SK-N-SH treated with all-trans-retinoic acid at 6 μM for 48 hours (cell line): Measurements from ENCODE around the gene DPT.

Experiments
- ATAC-seq: fragments of 200-7000 bp; cut with Tn5 transposase; 3 replicates; pipeline ENCODE4 v1.9.1; 2020; ENCODE audit warnings: mild to moderate bottlenecking, moderate library complexity
- ARNTL ChIP-seq: fragments of 450-650 bp; formaldehyde crosslinking; IDR thresholded peaks from 2 replicates; pipeline ENCODE4 v1.5.0; 2020; ENCODE audit warnings: low read depth, mild to moderate bottlenecking, moderate library complexity, borderline replicate concordance
- BACH2 ChIP-seq: fragments of 250-450 bp; sonication (Bioruptor Pico); IDR thresholded peaks from 2 replicates; pipeline ENCODE4 v1.9.0; 2021; ENCODE audit warnings: mild to moderate bottlenecking, borderline replicate concordance
- CSDC2 ChIP-seq: fragments of 250-450 bp; sonication (Bioruptor Pico); IDR thresholded peaks from 2 replicates; pipeline ENCODE4 v1.5.0; 2020; ENCODE audit warnings: mild to moderate bottlenecking, moderate library complexity
- ESRRG ChIP-seq: fragments of 250-450 bp; sonication (Bioruptor Pico); IDR thresholded peaks from 2 replicates; pipeline ENCODE4 v1.6.1; 2021; ENCODE audit warnings: mild to moderate bottlenecking
- GLIS3 ChIP-seq: fragments of 250-450 bp; sonication (Bioruptor Pico); IDR thresholded peaks from 2 replicates; pipeline ENCODE4 v1.5.0; 2020; ENCODE audit warnings: mild to moderate bottlenecking, moderate library complexity
- OSR1 ChIP-seq: fragments of 250-450 bp; sonication (Bioruptor Pico); IDR thresholded peaks from 2 replicates; pipeline ENCODE4 v1.8.0; 2022; ENCODE audit warnings: moderate library complexity, mild to moderate bottlenecking, inconsistent platforms
- PPARA ChIP-seq: fragments of 250-450 bp; sonication (Bioruptor Pico); IDR thresholded peaks from 2 replicates; pipeline ENCODE4 v1.5.0; 2020; ENCODE audit warnings: mild to moderate bottlenecking, borderline replicate concordance
- RARB ChIP-seq: fragments of 250-450 bp; sonication (Bioruptor Pico); IDR thresholded peaks from 2 replicates; pipeline ENCODE4 v1.8.0; 2021; ENCODE audit warnings: mild to moderate bottlenecking, moderate library complexity
- SNAI2 ChIP-seq: fragments of 250-450 bp; sonication (Bioruptor Pico); IDR thresholded peaks from 2 replicates; pipeline ENCODE4 v1.5.0; 2020; ENCODE audit warnings: mild to moderate bottlenecking, moderate library complexity
- TCF4 ChIP-seq: fragments of 250-450 bp; sonication (Bioruptor Pico); IDR thresholded peaks from 2 replicates; pipeline ENCODE4 v1.8.0; 2021; ENCODE audit warnings: mild to moderate bottlenecking, moderate library complexity, borderline replicate concordance
- ZC3H10 ChIP-seq: fragments of 250-450 bp; sonication (Bioruptor Pico); IDR thresholded peaks from 2 replicates; pipeline ENCODE4 v1.5.1; 2021; ENCODE audit warnings: mild to moderate bottlenecking, moderate library complexity
- ZFP3 ChIP-seq: fragments of 250-450 bp; sonication (Bioruptor Pico); IDR thresholded peaks from 2 replicates; pipeline ENCODE4 v1.5.0; 2020; ENCODE audit warnings: mild to moderate bottlenecking, moderate library complexity
- ZFP30 ChIP-seq: fragments of 450-650 bp; formaldehyde crosslinking; IDR thresholded peaks from 2 replicates; pipeline ENCODE4 v1.5.0; 2022; ENCODE audit warnings: mild to moderate bottlenecking, moderate library complexity
- ZNF565 ChIP-seq: fragments of 450-650 bp; formaldehyde crosslinking; conservative IDR thresholded peaks from 2 replicates; pipeline ENCODE4 v1.5.0; 2020; ENCODE audit warnings: low read depth, mild to moderate bottlenecking, moderate library complexity
- ZNF70 ChIP-seq: fragments of 450-650 bp; formaldehyde crosslinking; IDR thresholded peaks from 2 replicates; pipeline ENCODE4 v1.5.0; 2020; ENCODE audit warnings: mild to moderate bottlenecking, moderate library complexity
- ZNF8 ChIP-seq: fragments of 450-650 bp; formaldehyde crosslinking; IDR thresholded peaks from 2 replicates; pipeline ENCODE4 v1.5.0; 2020; ENCODE audit warnings: mild to moderate bottlenecking, moderate library complexity
- TF ChIP-seq, protein P1 (sequence below): fragments of 250-450 bp; sonication (Bioruptor Pico); IDR thresholded peaks from 2 replicates; pipeline ENCODE4 v1.5.1; 2021; ENCODE audit warnings: mild to moderate bottlenecking, moderate library complexity
- TF ChIP-seq, protein P2 (sequence below): fragments of 250-450 bp; sonication (Bioruptor Pico); IDR thresholded peaks from 2 replicates; pipeline ENCODE4 v1.5.1; 2020; ENCODE audit warnings: low read depth, mild to moderate bottlenecking, moderate library complexity
- TF ChIP-seq, protein P3 (sequence below): fragments of 250-450 bp; sonication (Bioruptor Pico); IDR thresholded peaks from 2 replicates; pipeline ENCODE4 v1.8.0; 2020; ENCODE audit warnings: mild to moderate bottlenecking, moderate library complexity, borderline replicate concordance
- TF ChIP-seq, protein P4 (sequence below): fragments of 250-450 bp; sonication (Bioruptor Pico); IDR thresholded peaks from 2 replicates; pipeline ENCODE4 v1.5.0; 2020; ENCODE audit warnings: mild to moderate bottlenecking, moderate library complexity
- TF ChIP-seq, protein P5 (sequence below): fragments of 250-450 bp; sonication (Bioruptor Pico); IDR thresholded peaks from 2 replicates; pipeline ENCODE4 v1.8.0; 2021; ENCODE audit warnings: low read depth, mild to moderate bottlenecking, moderate library complexity, borderline replicate concordance

The DPT gene

DNA sequence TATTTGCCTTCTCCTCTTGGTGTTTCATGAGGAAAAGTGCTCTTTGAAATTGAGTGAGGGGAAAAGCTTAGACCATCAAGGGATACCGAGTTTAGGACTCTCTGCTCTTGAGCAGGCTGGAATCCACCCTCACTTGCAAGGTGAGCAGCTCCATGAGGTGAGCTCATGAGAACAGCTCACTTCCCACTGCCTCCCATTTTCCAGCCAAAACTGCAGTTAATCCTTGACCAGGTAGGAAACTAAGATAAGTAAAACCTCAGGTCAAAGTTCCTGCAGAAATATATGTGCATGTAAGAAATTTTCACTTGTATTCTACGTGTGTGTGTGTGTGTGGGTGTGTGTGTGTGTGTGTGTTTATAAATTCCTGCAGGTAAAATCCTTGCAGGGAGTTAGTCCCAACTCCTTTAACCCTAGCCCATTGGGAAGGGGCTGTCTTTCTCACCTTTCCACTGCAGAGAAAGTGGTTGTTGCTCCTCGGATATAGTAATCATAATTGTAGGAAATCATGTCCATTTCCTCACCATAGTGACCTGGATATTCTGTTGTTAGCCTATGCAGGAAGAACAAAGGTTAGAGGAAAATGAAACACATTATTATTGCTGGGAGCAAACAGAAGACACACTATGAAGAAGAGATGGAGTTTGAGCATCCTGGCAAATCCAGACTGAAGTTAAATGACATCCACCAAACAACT, 28.3 kb downstream of the DPT start:
- TF ChIP-seq BACH2 (CRISPR knock-in tag) (no peak), ZFP30 (CRISPR knock-in tag) (no peak), GLIS3 (no peak), ZFP3 (CRISPR knock-in tag) (no peak), CSDC2 (no peak), SNAI2 (CRISPR knock-in tag) (no peak), ZC3H10 (CRISPR knock-in tag) (no peak), ARNTL (CRISPR knock-in tag) (no peak), ZNF565 (no peak), ESRRG (CRISPR knock-in tag) (no peak), TCF4 (CRISPR knock-in tag) (no peak), RARB (CRISPR knock-in tag) (no peak), ZNF8 (CRISPR knock-in tag) (no peak), OSR1 (no peak), ZNF70 (no peak)
- TF ChIP-seq, protein P1, sequence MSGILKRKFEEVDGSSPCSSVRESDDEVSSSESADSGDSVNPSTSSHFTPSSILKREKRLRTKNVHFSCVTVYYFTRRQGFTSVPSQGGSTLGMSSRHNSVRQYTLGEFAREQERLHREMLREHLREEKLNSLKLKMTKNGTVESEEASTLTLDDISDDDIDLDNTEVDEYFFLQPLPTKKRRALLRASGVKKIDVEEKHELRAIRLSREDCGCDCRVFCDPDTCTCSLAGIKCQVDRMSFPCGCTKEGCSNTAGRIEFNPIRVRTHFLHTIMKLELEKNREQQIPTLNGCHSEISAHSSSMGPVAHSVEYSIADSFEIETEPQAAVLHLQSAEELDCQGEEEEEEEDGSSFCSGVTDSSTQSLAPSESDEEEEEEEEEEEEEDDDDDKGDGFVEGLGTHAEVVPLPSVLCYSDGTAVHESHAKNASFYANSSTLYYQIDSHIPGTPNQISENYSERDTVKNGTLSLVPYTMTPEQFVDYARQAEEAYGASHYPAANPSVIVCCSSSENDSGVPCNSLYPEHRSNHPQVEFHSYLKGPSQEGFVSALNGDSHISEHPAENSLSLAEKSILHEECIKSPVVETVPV (CRISPR knock-in tag), result no peak
- TF ChIP-seq, protein P2, sequence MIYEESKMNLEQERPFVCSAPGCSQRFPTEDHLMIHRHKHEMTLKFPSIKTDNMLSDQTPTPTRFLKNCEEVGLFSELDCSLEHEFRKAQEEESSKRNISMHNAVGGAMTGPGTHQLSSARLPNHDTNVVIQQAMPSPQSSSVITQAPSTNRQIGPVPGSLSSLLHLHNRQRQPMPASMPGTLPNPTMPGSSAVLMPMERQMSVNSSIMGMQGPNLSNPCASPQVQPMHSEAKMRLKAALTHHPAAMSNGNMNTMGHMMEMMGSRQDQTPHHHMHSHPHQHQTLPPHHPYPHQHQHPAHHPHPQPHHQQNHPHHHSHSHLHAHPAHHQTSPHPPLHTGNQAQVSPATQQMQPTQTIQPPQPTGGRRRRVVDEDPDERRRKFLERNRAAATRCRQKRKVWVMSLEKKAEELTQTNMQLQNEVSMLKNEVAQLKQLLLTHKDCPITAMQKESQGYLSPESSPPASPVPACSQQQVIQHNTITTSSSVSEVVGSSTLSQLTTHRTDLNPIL (CRISPR knock-in tag), result no peak
- TF ChIP-seq, protein P3, sequence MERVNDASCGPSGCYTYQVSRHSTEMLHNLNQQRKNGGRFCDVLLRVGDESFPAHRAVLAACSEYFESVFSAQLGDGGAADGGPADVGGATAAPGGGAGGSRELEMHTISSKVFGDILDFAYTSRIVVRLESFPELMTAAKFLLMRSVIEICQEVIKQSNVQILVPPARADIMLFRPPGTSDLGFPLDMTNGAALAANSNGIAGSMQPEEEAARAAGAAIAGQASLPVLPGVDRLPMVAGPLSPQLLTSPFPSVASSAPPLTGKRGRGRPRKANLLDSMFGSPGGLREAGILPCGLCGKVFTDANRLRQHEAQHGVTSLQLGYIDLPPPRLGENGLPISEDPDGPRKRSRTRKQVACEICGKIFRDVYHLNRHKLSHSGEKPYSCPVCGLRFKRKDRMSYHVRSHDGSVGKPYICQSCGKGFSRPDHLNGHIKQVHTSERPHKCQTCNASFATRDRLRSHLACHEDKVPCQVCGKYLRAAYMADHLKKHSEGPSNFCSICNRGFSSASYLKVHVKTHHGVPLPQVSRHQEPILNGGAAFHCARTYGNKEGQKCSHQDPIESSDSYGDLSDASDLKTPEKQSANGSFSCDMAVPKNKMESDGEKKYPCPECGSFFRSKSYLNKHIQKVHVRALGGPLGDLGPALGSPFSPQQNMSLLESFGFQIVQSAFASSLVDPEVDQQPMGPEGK, result no peak
- TF ChIP-seq, protein P4, sequence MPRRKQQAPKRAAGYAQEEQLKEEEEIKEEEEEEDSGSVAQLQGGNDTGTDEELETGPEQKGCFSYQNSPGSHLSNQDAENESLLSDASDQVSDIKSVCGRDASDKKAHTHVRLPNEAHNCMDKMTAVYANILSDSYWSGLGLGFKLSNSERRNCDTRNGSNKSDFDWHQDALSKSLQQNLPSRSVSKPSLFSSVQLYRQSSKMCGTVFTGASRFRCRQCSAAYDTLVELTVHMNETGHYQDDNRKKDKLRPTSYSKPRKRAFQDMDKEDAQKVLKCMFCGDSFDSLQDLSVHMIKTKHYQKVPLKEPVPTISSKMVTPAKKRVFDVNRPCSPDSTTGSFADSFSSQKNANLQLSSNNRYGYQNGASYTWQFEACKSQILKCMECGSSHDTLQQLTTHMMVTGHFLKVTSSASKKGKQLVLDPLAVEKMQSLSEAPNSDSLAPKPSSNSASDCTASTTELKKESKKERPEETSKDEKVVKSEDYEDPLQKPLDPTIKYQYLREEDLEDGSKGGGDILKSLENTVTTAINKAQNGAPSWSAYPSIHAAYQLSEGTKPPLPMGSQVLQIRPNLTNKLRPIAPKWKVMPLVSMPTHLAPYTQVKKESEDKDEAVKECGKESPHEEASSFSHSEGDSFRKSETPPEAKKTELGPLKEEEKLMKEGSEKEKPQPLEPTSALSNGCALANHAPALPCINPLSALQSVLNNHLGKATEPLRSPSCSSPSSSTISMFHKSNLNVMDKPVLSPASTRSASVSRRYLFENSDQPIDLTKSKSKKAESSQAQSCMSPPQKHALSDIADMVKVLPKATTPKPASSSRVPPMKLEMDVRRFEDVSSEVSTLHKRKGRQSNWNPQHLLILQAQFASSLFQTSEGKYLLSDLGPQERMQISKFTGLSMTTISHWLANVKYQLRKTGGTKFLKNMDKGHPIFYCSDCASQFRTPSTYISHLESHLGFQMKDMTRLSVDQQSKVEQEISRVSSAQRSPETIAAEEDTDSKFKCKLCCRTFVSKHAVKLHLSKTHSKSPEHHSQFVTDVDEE (CRISPR knock-in tag), result no peak
- ATAC-seq, result no peak

DNA sequence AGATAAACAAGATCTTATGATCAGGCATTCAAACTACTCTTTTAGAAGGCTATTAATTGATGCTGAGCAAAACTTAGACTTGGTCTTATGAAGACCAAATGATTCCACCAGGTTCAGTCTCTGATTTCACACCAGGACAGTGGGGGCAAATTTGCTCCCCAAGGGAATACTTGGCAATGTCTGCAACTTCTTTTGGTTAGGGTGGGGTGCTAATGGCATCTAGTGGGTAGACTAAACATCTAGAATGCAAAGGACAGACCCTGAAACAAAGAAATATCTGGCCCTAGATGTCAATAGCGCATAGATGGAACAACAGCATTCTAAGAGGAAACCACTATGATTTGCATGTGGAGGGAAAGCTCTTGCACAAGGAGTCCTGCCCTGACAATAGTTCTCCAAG, 30.6 kb downstream of the DPT start:
- ATAC-seq, result no peak
- TF ChIP-seq CSDC2 (no peak), ZNF565 (no peak), RARB (CRISPR knock-in tag) (no peak), SNAI2 (CRISPR knock-in tag) (no peak), ZFP30 (CRISPR knock-in tag) (no peak), OSR1 (no peak), TCF4 (CRISPR knock-in tag) (no peak), ZNF70 (no peak), PPARA (no peak), ZC3H10 (CRISPR knock-in tag) (no peak), ESRRG (CRISPR knock-in tag) (no peak)
- TF ChIP-seq, protein P1 (CRISPR knock-in tag), result no peak
- TF ChIP-seq, protein P2 (CRISPR knock-in tag), result no peak
- TF ChIP-seq, protein P4 (CRISPR knock-in tag), result no peak
- TF ChIP-seq, protein P3, result no peak
- TF ChIP-seq, protein P5, sequence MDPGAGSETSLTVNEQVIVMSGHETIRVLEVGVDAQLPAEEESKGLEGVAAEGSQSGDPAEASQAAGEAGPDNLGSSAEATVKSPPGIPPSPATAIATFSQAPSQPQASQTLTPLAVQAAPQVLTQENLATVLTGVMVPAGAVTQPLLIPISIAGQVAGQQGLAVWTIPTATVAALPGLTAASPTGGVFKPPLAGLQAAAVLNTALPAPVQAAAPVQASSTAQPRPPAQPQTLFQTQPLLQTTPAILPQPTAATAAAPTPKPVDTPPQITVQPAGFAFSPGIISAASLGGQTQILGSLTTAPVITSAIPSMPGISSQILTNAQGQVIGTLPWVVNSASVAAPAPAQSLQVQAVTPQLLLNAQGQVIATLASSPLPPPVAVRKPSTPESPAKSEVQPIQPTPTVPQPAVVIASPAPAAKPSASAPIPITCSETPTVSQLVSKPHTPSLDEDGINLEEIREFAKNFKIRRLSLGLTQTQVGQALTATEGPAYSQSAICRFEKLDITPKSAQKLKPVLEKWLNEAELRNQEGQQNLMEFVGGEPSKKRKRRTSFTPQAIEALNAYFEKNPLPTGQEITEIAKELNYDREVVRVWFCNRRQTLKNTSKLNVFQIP (CRISPR knock-in tag), result no peak
